Measurements from ENCODE around the gene PAK1.
"Not testable (repeated sequence)": the region's sequence is repeated elsewhere in the genome, so short reads cannot be mapped to it uniquely, and the experiment has no call there.

PAK1 gene

GRCh38 chr11:77400775-77401449 is 73.0 kb downstream of the PAK1 start:
- peak; percentile 13 for DNase-seq

- DNase-seq = peak; percentile 23
These were observed 73.6 kb downstream of the PAK1 start for GRCh38 chr11:77400271-77400670.

- DNase-seq = no peak
These were observed 76.3 kb downstream of the PAK1 start for GRCh38 chr11:77397631-77398030.

- DNase-seq = no peak
These were observed 77.0 kb downstream of the PAK1 start for GRCh38 chr11:77396911-77397310.

GRCh38 chr11:77396305-77396704 is 77.6 kb downstream of the PAK1 start:
- no peak for DNase-seq

DNA sequence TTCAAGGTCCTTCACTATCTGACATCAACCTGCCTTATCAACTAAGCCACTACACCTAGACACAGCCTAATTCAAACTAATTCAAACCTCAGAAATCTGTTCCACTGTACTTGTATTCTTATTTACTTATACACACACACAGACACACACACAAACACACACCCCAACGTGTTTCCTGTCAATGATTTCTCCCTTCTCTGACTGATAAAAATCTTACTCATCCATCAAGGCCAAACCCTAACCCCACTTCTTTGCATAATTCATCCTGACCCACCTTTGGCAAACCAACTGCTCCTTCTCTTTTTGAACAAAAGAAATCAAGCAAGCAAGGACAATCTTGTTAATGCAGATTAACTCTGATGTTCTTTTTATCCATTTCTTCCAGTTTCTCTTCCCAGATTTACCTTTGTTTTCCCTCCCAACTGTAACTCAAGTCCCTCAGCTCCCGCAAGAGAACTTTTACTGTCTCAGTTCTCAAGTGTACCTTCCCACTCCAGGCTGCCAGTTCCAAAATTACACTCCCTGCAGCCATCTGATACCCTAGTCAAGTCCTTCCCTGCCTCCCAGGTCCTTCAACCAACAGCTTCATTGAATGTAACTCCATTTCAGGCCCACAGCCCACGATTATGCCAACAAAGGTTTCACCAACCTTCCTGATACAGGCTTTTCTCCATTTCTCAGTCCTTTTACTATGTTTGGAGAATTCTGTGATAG is 78.3 kb downstream of the PAK1 start:
- no peak for DNase-seq

GRCh38 chr11:77392842-77393241 is 81.1 kb downstream of the PAK1 start:
- DNase-seq = no peak

DNA sequence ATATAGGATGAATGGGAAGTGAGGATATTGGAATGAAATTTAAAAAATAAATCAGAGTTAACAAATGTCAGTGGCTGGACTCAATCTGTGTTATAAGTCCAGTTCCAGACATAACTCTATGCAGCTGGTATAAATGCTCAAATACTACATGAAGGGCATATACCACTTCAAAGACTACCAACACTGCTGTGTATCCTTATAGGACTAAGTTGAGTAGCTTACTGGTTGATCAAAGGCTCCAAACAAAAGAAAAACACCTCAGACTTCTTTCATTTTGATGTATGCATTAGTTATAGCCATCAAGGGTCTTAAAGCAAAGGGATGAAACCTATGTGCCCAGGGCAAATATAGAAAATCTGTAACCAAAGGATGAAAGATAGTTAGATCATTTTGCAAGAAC is 86.2 kb downstream of the PAK1 start:
- DNase-seq = no peak

DNA sequence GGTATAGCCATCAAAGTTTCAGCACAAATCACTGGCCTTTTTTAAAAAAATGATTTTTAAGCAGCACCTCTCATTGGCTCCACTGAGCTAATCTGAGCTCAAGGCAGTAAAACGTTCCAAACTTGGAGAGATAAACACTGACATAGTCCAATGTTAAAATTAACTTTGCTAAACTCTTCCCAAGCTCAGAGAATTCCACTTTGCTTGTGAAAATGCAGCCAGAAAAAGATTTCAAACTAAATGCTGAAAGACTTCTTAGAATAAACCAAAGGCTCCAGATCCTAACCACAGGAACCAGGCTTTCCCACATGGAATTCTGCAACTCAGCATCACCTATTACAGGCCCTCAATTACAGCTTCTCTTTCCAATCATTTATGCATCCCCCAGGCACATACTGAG is 87.7 kb downstream of the PAK1 start:
- no peak for DNase-seq

DNA sequence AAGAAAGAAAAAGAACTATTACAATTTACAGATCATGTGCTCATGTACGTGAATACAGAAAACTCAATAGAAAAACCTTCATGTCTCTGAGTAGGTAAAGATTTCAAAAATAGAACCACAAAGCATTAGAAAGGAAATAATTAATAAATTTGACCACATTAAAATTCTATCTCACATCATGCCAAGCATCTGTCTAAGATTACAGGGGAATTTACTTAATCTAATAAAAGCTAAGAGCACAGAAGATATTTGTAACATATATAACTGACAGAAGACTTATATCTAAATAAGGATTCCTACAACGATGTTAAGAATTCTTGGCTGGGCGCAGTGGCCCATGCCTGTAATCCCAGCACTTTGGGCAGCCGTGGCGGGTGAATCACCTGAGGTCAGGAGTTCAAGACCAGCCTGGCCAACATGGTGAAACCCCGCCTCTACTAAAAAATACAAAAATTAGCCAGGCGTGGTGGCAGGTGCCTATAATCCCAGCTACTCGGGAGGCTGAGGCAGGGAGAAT is 88.6 kb downstream of the PAK1 start:
- not testable (repeated sequence) for DNase-seq

- no peak for DNase-seq
These were observed 89.3 kb downstream of the PAK1 start for GRCh38 chr11:77384571-77384970.

DNA sequence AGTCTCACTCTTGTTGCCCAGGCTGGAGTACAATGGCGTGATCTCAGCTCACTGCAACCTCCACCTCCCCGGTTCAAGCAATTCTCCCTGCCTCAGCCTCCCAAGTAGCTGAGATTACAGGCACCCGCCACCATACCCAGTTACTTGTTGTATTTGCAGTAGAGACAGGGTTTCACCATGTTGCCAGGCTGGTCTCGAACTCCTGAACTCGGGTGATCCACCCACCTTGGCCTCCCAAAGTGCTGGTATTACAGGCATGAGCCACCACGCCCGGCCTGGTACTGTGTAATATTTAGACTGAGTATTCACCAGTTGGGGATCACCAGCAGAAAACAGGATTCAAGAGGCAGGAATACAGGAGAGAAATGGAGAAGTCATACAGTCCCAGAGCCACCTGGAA is 90.5 kb downstream of the PAK1 start:
- not testable (repeated sequence) for DNase-seq

DNA sequence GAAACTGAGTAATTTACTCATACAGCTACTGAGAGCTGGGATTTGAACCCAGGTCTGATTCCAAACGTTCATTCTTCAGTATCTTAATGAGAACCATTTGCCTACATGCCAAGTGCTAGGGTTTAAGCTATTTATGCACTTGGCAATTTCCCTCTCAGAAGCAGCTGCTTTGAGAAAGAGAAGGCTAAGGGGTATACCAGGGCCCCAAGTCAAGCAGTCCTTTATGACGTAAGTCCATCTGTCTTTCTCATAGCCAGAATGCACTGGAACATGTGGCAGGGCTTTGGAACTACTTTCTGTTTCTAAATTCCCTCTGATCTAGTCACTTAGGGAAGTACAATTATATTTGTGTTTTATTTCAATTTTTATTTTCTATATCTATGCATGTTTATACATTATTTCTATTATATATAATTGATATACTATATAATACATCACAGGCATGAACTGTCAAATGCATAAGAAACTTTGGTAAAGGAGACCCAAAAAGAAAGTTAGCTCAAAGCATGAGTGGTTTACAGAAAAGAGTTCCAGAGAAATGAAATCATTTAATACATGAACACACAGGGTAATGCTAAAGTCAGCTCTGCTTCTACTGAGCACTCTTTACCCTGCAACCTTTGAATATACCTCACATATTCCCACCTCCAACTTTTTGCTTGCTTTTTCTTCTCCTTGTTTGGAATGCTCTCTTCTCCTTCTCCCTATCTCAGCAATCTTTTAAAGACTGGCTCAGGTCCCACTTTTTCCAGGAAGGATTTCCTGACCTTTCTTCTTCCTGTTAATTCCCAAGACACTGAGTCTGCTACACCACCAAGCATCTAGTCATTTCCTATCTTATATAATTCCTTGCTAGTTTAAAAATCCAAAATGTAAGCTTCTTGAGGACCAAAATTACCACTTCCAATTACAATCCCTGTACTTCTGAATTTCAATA is 91.9 kb downstream of the PAK1 start:
- DNase-seq = peak; percentile 42

- no peak for DNase-seq
These were observed 94.0 kb downstream of the PAK1 start for GRCh38 chr11:77379934-77380333.

DNA sequence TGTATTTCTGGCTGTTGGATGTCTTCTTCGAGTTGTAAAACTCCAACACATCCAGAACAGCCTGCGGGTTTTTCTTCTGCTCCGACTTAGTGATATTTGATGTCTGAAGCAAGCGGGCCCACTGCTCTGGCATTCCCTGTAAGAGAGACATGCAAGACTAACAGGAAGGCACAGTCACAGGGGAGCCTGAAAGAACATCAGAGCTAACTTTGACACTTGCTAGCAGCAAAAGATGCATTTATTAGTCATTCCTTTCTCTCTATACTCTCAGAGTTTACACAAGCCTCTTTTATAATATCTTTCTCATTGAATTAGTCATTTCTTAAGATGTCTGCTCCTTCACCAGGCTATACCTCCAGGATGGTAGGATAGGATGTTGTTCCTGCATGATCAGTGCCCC is 94.6 kb downstream of the PAK1 start:
- no peak for DNase-seq

DNA sequence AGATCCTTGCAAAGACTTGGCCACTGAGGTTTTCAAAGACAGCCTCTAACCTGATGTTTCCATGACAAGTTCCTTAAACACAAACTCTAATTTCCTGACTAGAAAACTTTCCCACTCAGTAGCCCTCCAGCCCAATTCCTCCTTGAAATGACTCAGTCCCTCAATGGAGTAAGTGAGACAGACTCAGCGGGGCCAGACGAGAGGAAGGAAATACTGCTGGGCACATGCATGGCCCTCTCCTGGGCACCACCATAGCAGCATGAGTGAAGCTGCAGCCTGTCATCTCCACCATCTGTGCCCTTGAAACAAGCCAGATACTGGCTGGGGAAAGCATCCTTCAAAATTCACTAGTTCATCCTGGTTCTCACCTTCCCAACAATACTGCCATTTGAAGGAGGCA is 96.2 kb downstream of the PAK1 start:
- no peak for DNase-seq

- DNase-seq = peak; percentile 18
These were observed 98.8 kb downstream of the PAK1 start for GRCh38 chr11:77375107-77375506.

DNA sequence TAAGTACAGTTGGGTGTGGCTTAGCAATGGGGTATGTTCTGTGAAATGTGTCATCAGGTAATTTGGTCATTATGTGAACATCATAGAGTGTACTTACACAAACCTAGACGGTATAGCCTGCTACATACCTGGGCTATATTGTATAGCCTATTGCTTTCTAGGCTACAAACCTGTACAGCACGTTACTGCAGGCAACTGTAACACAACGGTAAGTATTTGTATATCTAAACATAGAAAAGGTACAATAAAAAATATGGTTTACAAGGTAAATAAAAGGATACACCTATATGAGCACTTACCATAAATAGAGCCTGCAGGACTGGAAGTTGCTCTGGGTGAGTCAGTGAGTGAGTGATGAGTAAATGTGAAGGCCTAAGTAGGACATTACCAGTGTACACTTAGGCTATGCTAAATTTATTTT is 99.3 kb downstream of the PAK1 start:
- DNase-seq = no peak

DNA sequence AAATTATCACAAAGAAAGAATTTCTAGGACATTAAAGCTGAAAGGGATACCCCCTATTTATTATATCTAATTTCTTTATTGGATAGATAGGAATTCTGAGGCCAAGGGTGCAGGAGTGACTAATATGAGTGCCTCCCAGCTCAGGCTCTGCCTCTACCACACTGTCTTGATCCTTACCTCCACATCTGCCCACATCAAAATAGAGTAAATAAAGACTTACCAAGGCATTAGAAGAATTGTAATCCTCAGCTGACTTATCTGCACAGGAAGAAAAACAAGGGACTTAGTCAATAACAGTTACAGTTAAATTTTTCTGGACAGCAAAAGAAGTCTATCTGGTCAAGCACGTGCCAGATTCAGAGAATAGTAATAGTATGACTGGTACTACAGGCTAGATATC is 99.8 kb downstream of the PAK1 start:
- DNase-seq = no peak

DNA sequence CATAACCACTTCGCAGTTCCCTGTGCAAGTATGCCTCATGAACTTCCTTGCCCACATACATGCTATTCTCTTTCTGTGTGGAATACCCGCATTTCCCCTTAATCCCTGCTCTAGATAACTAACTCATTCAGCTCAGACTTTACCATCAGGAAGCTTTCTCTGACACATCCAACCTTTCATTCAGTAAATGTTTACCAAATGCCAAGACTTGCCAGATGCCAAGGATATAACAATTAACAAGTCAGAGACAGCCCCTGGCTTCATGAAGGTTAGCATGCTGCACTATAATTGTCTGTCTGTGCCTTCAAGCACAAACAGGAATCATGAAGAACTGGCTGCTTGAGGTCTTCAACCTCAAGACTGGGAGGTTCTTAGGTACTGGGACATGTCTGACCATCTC is 101.2 kb downstream of the PAK1 start:
- no peak for DNase-seq

DNA sequence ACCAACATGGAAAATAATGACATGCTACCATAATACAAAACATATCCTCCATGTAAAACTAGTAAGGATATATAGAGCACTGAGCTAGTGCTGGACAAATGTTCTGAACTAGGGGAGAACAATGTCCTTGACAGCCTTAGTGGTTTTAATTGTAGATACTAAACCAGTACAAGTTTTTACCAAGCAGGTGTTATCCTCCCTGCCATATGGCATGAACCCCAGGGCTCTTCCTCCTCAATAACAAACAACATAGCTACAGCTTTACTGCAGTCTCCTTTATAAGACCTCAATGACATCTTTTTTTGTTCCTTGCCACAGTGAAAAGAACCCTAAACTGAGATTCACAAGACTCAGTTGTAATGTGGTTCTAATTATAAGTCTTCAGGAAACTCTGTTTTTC is 102.2 kb downstream of the PAK1 start:
- DNase-seq = no peak

DNA sequence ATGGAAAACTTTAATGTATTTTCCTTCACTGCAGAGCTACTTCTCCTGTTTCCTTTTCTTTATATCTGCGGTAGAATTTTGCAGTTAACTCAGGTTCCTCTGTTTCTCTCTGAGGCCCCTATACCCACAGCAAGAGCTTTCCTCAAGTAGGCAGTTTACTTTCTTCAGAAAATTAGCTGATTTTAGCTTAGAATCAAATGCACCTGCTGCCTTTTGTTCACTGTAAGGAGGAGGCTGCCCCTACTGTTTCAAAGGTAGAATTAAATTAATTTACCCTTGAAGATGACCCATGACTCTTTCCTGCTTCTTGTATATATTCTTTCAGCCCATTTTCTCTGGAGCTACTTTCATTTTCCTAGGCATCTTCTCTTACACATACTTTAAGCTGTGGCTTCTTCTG is 103.7 kb downstream of the PAK1 start:
- DNase-seq = no peak

DNA sequence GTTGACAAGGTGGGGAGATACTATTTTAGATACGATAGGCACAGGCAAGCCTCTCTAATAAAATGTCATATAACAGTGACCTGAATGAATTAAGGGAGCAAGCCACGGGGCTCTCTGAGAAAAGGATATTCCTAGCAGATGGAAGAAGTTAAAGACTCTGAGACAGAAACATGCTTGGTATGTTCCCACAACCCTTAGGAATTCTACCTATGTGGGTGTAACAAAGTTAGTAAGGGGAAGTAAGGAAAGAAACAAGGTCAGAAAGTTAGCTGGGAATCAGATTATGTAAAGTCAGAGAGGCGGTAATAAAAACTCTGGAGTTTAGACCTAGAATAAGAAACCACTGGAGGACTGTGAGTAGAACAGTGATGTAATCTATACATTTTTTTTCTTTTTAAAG is 112.7 kb downstream of the PAK1 start:
- DNase-seq = no peak
